HEK293 (cell line): ENCODE measurements around the gene VAV2.

ENCODE experiments used
- CTCF ChIA-PET: fragments of 350-600 bp; formaldehyde crosslinking; extraction: SDS; loops from one replicate; lab custom pipeline; 2021; ENCODE audit warnings: antibody characterized with exemption; lab: Yijun Ruan, JAX
- POLR2A ChIA-PET: fragments of 300-600 bp; formaldehyde crosslinking; extraction: SDS; loops from one replicate; lab custom pipeline; 2020; ENCODE audit warnings: antibody characterized with exemption, inconsistent platforms; lab: Yijun Ruan, JAX
- H3K27ac ChIP-seq: fragments of 200-500 bp; sonication (Bioruptor generic); 2 replicates; pipeline ENCODE4 v1.5.1; 2014; ENCODE audit warnings: low read depth, low read length, control low read depth, inconsistent platforms; ENCODE audit errors: extremely low read depth
- H3K36me3 ChIP-seq, 2 experiments: fragments of 200-500 bp in 1 of 2; sonication (Bioruptor generic) in 1 of 2; 1 replicate in 1 of 2; 2 replicates in 1 of 2; pipeline ENCODE4 v1.5.1; 2014 to 2017; ENCODE audit warnings: inconsistent platforms in 2 of 2, low read length in 2 of 2; ENCODE audit not compliant: control insufficient read depth in 2 of 2, insufficient read depth in 1 of 2
- H3K4me1 ChIP-seq: fragments of 200-500 bp; sonication (Bioruptor generic); 2 replicates; pipeline ENCODE4 v1.5.1; 2014; ENCODE audit warnings: mild to moderate bottlenecking, low read length, inconsistent platforms; ENCODE audit not compliant: control insufficient read depth, insufficient read depth
- H3K4me3 ChIP-seq: 2 replicates; pipeline ENCODE4 v1.5.1; 2011; ENCODE audit warnings: low read depth, mild to moderate bottlenecking, control low read depth, low read length, moderate library complexity
- H3K9me3 ChIP-seq: fragments of 200-500 bp; sonication (Bioruptor generic); 2 replicates; pipeline ENCODE4 v1.5.1; 2014; ENCODE audit warnings: low read depth, low read length, inconsistent platforms; ENCODE audit not compliant: control insufficient read depth, insufficient read depth
- FEZF1 ChIP-seq: fragments of 450-650 bp; formaldehyde crosslinking; IDR thresholded peaks from 2 replicates; pipeline ENCODE4 v1.5.1; 2016; ENCODE audit warnings: missing biosample characterization, missing genetic modification characterization
- IKZF3 ChIP-seq: fragments of 450-650 bp; IDR thresholded peaks from 2 replicates; pipeline ENCODE4 v1.5.0; 2018; ENCODE audit warnings: missing biosample characterization, mild to moderate bottlenecking, missing genetic modification characterization, moderate library complexity
- KLF8 ChIP-seq: fragments of 450-650 bp; formaldehyde crosslinking; IDR thresholded peaks from 2 replicates; pipeline ENCODE4 v1.5.1; 2016; ENCODE audit warnings: missing biosample characterization, missing genetic modification characterization
- ZBTB20 ChIP-seq: fragments of 450-650 bp; formaldehyde crosslinking; IDR thresholded peaks from 2 replicates; pipeline ENCODE4 v1.5.1; 2016; ENCODE audit warnings: missing biosample characterization, missing genetic modification characterization
- ZBTB6 ChIP-seq: fragments of 450-650 bp; formaldehyde crosslinking; IDR thresholded peaks from 2 replicates; pipeline ENCODE4 v1.5.1; 2017; ENCODE audit warnings: missing biosample characterization, missing genetic modification characterization
- ZNF155 ChIP-seq: fragments of 450-650 bp; formaldehyde crosslinking; IDR thresholded peaks from 2 replicates; pipeline ENCODE4 v1.5.1; 2016; ENCODE audit warnings: missing biosample characterization, missing genetic modification characterization
- ZNF157 ChIP-seq: fragments of 450-650 bp; formaldehyde crosslinking; IDR thresholded peaks from 2 replicates; pipeline ENCODE4 v1.5.1; 2016; ENCODE audit warnings: missing biosample characterization, missing genetic modification characterization
- ZNF175 ChIP-seq: fragments of 450-650 bp; formaldehyde crosslinking; IDR thresholded peaks from 2 replicates; pipeline ENCODE4 v1.5.1; 2016; ENCODE audit warnings: missing biosample characterization, missing genetic modification characterization
- ZNF2 ChIP-seq: fragments of 450-650 bp; formaldehyde crosslinking; IDR thresholded peaks from 2 replicates; pipeline ENCODE4 v1.5.1; 2016; ENCODE audit warnings: missing biosample characterization, missing genetic modification characterization
- ZNF202 ChIP-seq: fragments of 450-650 bp; formaldehyde crosslinking; IDR thresholded peaks from 2 replicates; pipeline ENCODE4 v1.5.1; 2016; ENCODE audit warnings: missing biosample characterization, missing genetic modification characterization, borderline replicate concordance
- ZNF266 ChIP-seq: fragments of 450-650 bp; formaldehyde crosslinking; IDR thresholded peaks from 2 replicates; pipeline ENCODE4 v1.5.1; 2016; ENCODE audit warnings: missing biosample characterization, missing genetic modification characterization, low read depth
- ZNF311 ChIP-seq: fragments of 450-650 bp; formaldehyde crosslinking; IDR thresholded peaks from 2 replicates; pipeline ENCODE4 v1.5.1; 2017; ENCODE audit warnings: missing biosample characterization, missing genetic modification characterization, borderline replicate concordance
- ZNF335 ChIP-seq: fragments of 450-650 bp; formaldehyde crosslinking; conservative IDR thresholded peaks from 2 replicates; pipeline ENCODE4 v1.5.1; 2016; ENCODE audit warnings: missing biosample characterization, missing genetic modification characterization
- ZNF37A ChIP-seq: fragments of 450-650 bp; IDR thresholded peaks from 2 replicates; pipeline ENCODE4 v1.5.1; 2018; ENCODE audit warnings: missing biosample characterization, missing genetic modification characterization
- ZNF473 ChIP-seq: fragments of 450-650 bp; formaldehyde crosslinking; IDR thresholded peaks from 2 replicates; pipeline ENCODE4 v1.5.1; 2017; ENCODE audit warnings: missing biosample characterization, missing genetic modification characterization
- ZNF658 ChIP-seq: fragments of 450-650 bp; formaldehyde crosslinking; IDR thresholded peaks from 2 replicates; pipeline ENCODE4; 2016; ENCODE audit warnings: missing biosample characterization, missing genetic modification characterization
- ZNF692 ChIP-seq: fragments of 450-650 bp; formaldehyde crosslinking; IDR thresholded peaks from 2 replicates; pipeline ENCODE4 v1.5.1; 2016; ENCODE audit warnings: missing biosample characterization, missing genetic modification characterization
- ZNF776 ChIP-seq: fragments of 450-650 bp; formaldehyde crosslinking; IDR thresholded peaks from 2 replicates; pipeline ENCODE4 v1.5.0; 2017; ENCODE audit warnings: missing biosample characterization, missing genetic modification characterization, borderline replicate concordance
- ZSCAN4 ChIP-seq: fragments of 450-650 bp; formaldehyde crosslinking; IDR thresholded peaks from 2 replicates; pipeline ENCODE4 v1.5.1; 2017; ENCODE audit warnings: missing biosample characterization, missing genetic modification characterization
- ZXDB ChIP-seq: fragments of 450-650 bp; formaldehyde crosslinking; IDR thresholded peaks from 2 replicates; pipeline ENCODE4 v1.5.1; 2016; ENCODE audit warnings: missing biosample characterization, missing genetic modification characterization
- TF ChIP-seq, protein P1 (sequence below): fragments of 450-650 bp; formaldehyde crosslinking; conservative IDR thresholded peaks from 2 replicates; pipeline ENCODE4 v1.5.1; 2016; ENCODE audit warnings: low read depth, missing biosample characterization, missing genetic modification characterization
- TF ChIP-seq, protein P2 (sequence below): fragments of 450-650 bp; formaldehyde crosslinking; IDR thresholded peaks from 2 replicates; pipeline ENCODE4 v1.5.1; 2016; ENCODE audit warnings: missing biosample characterization, missing genetic modification characterization
- TF ChIP-seq, protein P3 (sequence below): fragments of 450-650 bp; formaldehyde crosslinking; IDR thresholded peaks from 2 replicates; pipeline ENCODE4 v1.5.1; 2016; ENCODE audit warnings: missing biosample characterization, missing genetic modification characterization

Gene VAV2

GRCh38 chr9:133806623-133807010, 185.5 kb downstream of the VAV2 start:
- peaks cover 0 to 7% of the 10 kb centered on the region in 2 experiments; a peak in 1 of 3 replicates for H3K36me3 ChIP-seq
- POLR2A ChIA-PET = no interaction called here
- TF ChIP-seq ZNF311 (tag by site-specific recombination) (no peak), ZNF155 (tag by site-specific recombination) (no peak), ZNF202 (tag by site-specific recombination) (no peak), ZNF473 (tag by site-specific recombination) (no peak), ZNF266 (tag by site-specific recombination) (no peak), ZBTB20 (tag by site-specific recombination) (no peak)
- TF ChIP-seq, protein P1, sequence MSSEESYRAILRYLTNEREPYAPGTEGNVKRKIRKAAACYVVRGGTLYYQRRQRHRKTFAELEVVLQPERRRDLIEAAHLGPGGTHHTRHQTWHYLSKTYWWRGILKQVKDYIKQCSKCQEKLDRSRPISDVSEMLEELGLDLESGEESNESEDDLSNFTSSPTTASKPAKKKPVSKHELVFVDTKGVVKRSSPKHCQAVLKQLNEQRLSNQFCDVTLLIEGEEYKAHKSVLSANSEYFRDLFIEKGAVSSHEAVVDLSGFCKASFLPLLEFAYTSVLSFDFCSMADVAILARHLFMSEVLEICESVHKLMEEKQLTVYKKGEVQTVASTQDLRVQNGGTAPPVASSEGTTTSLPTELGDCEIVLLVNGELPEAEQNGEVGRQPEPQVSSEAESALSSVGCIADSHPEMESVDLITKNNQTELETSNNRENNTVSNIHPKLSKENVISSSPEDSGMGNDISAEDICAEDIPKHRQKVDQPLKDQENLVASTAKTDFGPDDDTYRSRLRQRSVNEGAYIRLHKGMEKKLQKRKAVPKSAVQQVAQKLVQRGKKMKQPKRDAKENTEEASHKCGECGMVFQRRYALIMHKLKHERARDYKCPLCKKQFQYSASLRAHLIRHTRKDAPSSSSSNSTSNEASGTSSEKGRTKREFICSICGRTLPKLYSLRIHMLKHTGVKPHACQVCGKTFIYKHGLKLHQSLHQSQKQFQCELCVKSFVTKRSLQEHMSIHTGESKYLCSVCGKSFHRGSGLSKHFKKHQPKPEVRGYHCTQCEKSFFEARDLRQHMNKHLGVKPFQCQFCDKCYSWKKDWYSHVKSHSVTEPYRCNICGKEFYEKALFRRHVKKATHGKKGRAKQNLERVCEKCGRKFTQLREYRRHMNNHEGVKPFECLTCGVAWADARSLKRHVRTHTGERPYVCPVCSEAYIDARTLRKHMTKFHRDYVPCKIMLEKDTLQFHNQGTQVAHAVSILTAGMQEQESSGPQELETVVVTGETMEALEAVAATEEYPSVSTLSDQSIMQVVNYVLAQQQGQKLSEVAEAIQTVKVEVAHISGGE (tag by site-specific recombination) = no peak
- CTCF ChIA-PET = no interaction called here
- H3K4me3 ChIP-seq = no peak overlapping the region
- no peaks in the 10 kb centered on the region for H3K9me3 ChIP-seq
- no peaks in the 10 kb centered on the region for H3K4me1 ChIP-seq
- no peak overlapping the region for H3K27ac ChIP-seq

- Histone ChIP-seq H3K36me3 (peaks cover 0 to 7% of the 10 kb centered on the region in 2 experiments; a peak in 1 of 3 replicates), H3K4me3 (no peak overlapping the region), H3K4me1 (no peaks in the 10 kb centered on the region), H3K27ac (no peak overlapping the region), H3K9me3 (no peaks in the 10 kb centered on the region)
- ChIA-PET CTCF (no interaction called here), POLR2A (no interaction called here)
- TF ChIP-seq ZBTB6 (tag by site-specific recombination) (no peak), ZNF37A (tag by site-specific recombination) (no peak), ZNF335 (tag by site-specific recombination) (no peak), ZSCAN4 (tag by site-specific recombination) (no peak), KLF8 (tag by site-specific recombination) (no peak), ZNF658 (tag by site-specific recombination) (no peak), ZNF157 (tag by site-specific recombination) (no peak), ZNF776 (tag by site-specific recombination) (no peak), ZNF2 (tag by site-specific recombination) (no peak), ZNF266 (tag by site-specific recombination) (no peak), ZNF175 (tag by site-specific recombination) (no peak), ZXDB (tag by site-specific recombination) (no peak), FEZF1 (no peak), ZNF692 (tag by site-specific recombination) (no peak), IKZF3 (no peak)
- TF ChIP-seq, protein P2, sequence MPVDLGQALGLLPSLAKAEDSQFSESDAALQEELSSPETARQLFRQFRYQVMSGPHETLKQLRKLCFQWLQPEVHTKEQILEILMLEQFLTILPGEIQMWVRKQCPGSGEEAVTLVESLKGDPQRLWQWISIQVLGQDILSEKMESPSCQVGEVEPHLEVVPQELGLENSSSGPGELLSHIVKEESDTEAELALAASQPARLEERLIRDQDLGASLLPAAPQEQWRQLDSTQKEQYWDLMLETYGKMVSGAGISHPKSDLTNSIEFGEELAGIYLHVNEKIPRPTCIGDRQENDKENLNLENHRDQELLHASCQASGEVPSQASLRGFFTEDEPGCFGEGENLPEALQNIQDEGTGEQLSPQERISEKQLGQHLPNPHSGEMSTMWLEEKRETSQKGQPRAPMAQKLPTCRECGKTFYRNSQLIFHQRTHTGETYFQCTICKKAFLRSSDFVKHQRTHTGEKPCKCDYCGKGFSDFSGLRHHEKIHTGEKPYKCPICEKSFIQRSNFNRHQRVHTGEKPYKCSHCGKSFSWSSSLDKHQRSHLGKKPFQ (tag by site-specific recombination) = no peak
- TF ChIP-seq, protein P3, sequence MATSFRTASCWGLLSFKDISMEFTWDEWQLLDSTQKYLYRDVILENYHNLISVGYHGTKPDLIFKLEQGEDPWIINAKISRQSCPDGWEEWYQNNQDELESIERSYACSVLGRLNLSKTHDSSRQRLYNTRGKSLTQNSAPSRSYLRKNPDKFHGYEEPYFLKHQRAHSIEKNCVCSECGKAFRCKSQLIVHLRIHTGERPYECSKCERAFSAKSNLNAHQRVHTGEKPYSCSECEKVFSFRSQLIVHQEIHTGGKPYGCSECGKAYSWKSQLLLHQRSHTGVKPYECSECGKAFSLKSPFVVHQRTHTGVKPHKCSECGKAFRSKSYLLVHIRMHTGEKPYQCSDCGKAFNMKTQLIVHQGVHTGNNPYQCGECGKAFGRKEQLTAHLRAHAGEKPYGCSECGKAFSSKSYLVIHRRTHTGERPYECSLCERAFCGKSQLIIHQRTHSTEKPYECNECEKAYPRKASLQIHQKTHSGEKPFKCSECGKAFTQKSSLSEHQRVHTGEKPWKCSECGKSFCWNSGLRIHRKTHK = no peak
These were observed 186.1 kb downstream of the VAV2 start for GRCh38 chr9:133805876-133806622.
